A549 (cell line): ENCODE data around the gene ATAD2B. TPM values are rescaled to one million over a fixed set of nuclear protein-coding genes. Genes with fewer than 3 reads are reported as not detected.

ENCODE experiments used
- ATAC-seq, 2 experiments: fragments of 200-7000 bp in 1 of 2; fragments of >200 bp in 1 of 2; cut with Nextera tagmentation in 1 of 2; cut with Tn5 transposase in 1 of 2; 3 replicates each; pipeline versions ENCODE4 v1.8.0 to v1.9.1; 2018 to 2020; ENCODE audit warnings: mild to moderate bottlenecking in 1 of 2, moderate library complexity in 1 of 2
- CTCF ChIA-PET: fragments of 300-600 bp; sonication (Branson Sonifier 250); formaldehyde crosslinking; extraction: SDS; loops from one replicate; lab custom pipeline; 2021; ENCODE audit warnings: antibody characterized with exemption, inconsistent platforms; lab: Yijun Ruan, JAX
- POLR2A ChIA-PET: fragments of 350-600 bp; formaldehyde crosslinking; extraction: SDS; loops from one replicate; lab custom pipeline; 2021; ENCODE audit warnings: antibody characterized with exemption, inconsistent platforms; lab: Yijun Ruan, JAX
- DNase-seq, 2 experiments: peaks; one replicate each; pipeline versions ENCODE4 v3.0.0 to v3.0.0-alpha.2; 2011 to 2016; ENCODE audit warnings: low read depth in 1 of 2, low spot score in 1 of 2
- FAIRE-seq: peaks from 2 replicates; lab custom pipeline; 2011; peaks lifted over from hg19 to GRCh38; lab: Jason Lieb, UNC
- H3K27ac ChIP-seq, 2 experiments: fragments of >200 bp; sonication (Bioruptor Twin); formaldehyde crosslinking; 3 replicates each; pipeline ENCODE4 v1.5.1; 2016 to 2017
- H3K4me1 ChIP-seq: fragments of >200 bp; sonication (Bioruptor Twin); formaldehyde crosslinking; 3 replicates; pipeline ENCODE4 v1.6.1; 2016
- H3K4me2 ChIP-seq: fragments of >200 bp; sonication (Bioruptor Twin); formaldehyde crosslinking; 3 replicates; pipeline ENCODE4 v1.6.1; 2016
- H3K4me3 ChIP-seq: fragments of >200 bp; sonication (Bioruptor Twin); formaldehyde crosslinking; 3 replicates; pipeline ENCODE4 v1.5.1; 2016
- H3K9me3 ChIP-seq: fragments of >200 bp; sonication (Bioruptor Twin); formaldehyde crosslinking; 3 replicates; pipeline ENCODE4 v1.6.1; 2016
- BCL3 ChIP-seq: fragments of >200 bp; sonication (Bioruptor Twin); formaldehyde crosslinking; IDR thresholded peaks from 3 replicates; pipeline ENCODE4 v1.6.1; 2016
- CBX2 ChIP-seq: fragments of 200-600 bp; sonication (generic); IDR thresholded peaks from 2 replicates; pipeline ENCODE4 v1.6.1; 2016; ENCODE audit warnings: low read depth, mild to moderate bottlenecking, borderline replicate concordance
- CBX8 ChIP-seq: fragments of 200-600 bp; sonication (generic); IDR thresholded peaks from 2 replicates; pipeline ENCODE4 v1.6.1; 2016
- EHF ChIP-seq: fragments of 250-450 bp; sonication (Bioruptor Pico); IDR thresholded peaks from 2 replicates; pipeline ENCODE4 v1.5.0; 2020; ENCODE audit warnings: mild to moderate bottlenecking
- EHMT2 ChIP-seq: fragments of 200-600 bp; sonication (generic); IDR thresholded peaks from 2 replicates; pipeline ENCODE4 v1.6.1; 2016; ENCODE audit warnings: antibody characterized with exemption, low read depth, mild to moderate bottlenecking, moderate library complexity
- EP300 ChIP-seq, 2 experiments: fragments of >200 bp; sonication (Bioruptor Twin); formaldehyde crosslinking; IDR thresholded peaks; 2 replicates in 1 of 2; 3 replicates in 1 of 2; pipeline ENCODE4 v1.6.1; 2016 to 2017
- FOSB ChIP-seq: fragments of 250-450 bp; sonication (Bioruptor Pico); IDR thresholded peaks from 2 replicates; pipeline ENCODE4 v1.5.0; 2020; ENCODE audit warnings: mild to moderate bottlenecking, moderate library complexity
- FOXS1 ChIP-seq: fragments of 250-450 bp; sonication (Bioruptor Pico); IDR thresholded peaks from 2 replicates; pipeline ENCODE4 v1.5.0; 2020; ENCODE audit warnings: mild to moderate bottlenecking, moderate library complexity
- HDAC2 ChIP-seq: fragments of 200-600 bp; sonication (generic); IDR thresholded peaks from 2 replicates; pipeline ENCODE4 v1.6.1; 2016
- HOXB5 ChIP-seq: fragments of 250-450 bp; sonication (Bioruptor Pico); IDR thresholded peaks from 2 replicates; pipeline ENCODE4 v1.5.0; 2020; ENCODE audit warnings: mild to moderate bottlenecking, moderate library complexity
- JUN ChIP-seq, 2 experiments: fragments of >200 bp; sonication (Bioruptor Twin); formaldehyde crosslinking; IDR thresholded peaks; 2 replicates in 1 of 2; 3 replicates in 1 of 2; pipeline ENCODE4 v1.6.1; 2016 to 2017
- MAFK ChIP-seq: fragments of 450-650 bp; IDR thresholded peaks from 2 replicates; pipeline ENCODE4 v1.6.1; 2014; ENCODE audit not compliant: partially characterized antibody
- MAX ChIP-seq: IDR thresholded peaks from 2 replicates; pipeline ENCODE4 v1.6.1; 2012
- NR3C1 ChIP-seq: fragments of >200 bp; sonication (Bioruptor Twin); formaldehyde crosslinking; IDR thresholded peaks from 3 replicates; pipeline ENCODE4 v1.6.1; 2017
- RFX5 ChIP-seq: fragments of 450-650 bp; IDR thresholded peaks from 2 replicates; pipeline ENCODE4 v1.7.1; 2014; ENCODE audit warnings: antibody characterized with exemption, mild to moderate bottlenecking, moderate library complexity
- SREBF2 ChIP-seq: fragments of 450-650 bp; IDR thresholded peaks from 2 replicates; pipeline ENCODE4 v1.6.1; 2014; ENCODE audit warnings: mild to moderate bottlenecking, moderate library complexity
- ZNF302 ChIP-seq: fragments of 250-450 bp; sonication (Bioruptor Pico); IDR thresholded peaks from 2 replicates; pipeline ENCODE4 v1.9.0; 2021; ENCODE audit warnings: inconsistent platforms, mild to moderate bottlenecking, moderate library complexity
- WGBS: methylation state at CpG from one replicate; pipeline ENCODE4 v1.1.6; 2017; ENCODE audit errors: missing lambda C conversion rate; 5-methylcytosine and 5-hydroxymethylcytosine counted together
- polyA plus RNA-seq, 4 experiments: library from polyadenylated mRNA; depleted of rRNA in 3 of 4; stranded (reverse); fragments of >200 nt; fragmentation: RNase III in 1 of 4; extraction: RNeasy Plus Mini Kit Qiagen cat#74134 plus additional on column Dnase treatment in 1 of 4; gene quantifications; 2 replicates in 3 of 4; 3 replicates in 1 of 4; pipeline ENCODE4 v1.2.3, GENCODE V29; 2011 to 2017
- TF ChIP-seq, protein P1 (sequence below): IDR thresholded peaks from 2 replicates; pipeline ENCODE4 v1.6.1; 2012; ENCODE audit warnings: low read depth, borderline replicate concordance
- TF ChIP-seq, protein P2 (sequence below): fragments of 200-600 bp; sonication (generic); IDR thresholded peaks from 2 replicates; pipeline ENCODE4 v1.6.1; 2016; ENCODE audit warnings: antibody characterized with exemption, mild to moderate bottlenecking, moderate library complexity

ATAD2B gene
- polyA plus RNA-seq, 2 of the 4 experiments (the other 2 are of a cell fraction) = 5.4 to 13.1 TPM

DNA sequence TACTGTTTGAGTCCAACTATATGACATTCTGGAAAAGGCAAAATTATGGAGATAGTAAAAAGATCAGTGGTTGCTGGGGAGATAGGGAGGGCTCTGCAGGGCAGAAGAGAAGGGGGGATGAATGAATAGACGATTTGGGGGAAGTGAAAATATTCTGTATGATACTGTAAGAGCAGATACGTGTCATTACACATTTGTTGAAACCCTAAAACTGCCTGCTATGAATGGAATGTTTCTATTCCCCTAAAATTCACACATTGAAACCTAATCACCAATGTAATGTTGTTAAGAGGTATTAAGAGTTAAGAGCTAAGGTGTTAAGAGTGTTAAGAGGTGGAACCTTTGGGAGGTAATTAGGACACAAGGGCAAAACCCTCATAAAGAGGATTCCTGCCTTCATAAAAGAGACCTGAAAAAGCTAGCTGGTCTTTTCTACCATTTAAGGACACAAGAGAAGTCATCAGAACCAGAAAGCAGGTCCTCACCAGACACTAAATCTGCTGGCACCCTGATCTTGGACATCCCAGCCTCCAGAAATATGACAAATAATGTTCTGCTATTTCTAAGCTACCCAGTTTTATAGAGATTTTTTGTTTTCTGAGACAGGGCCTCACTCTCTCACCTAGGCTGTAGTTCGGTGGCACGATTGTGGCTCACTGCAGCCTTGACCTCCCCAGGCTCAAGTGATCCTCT, 76.2 kb downstream of the ATAD2B start:
- ATAC-seq = peak in 1 of 2 experiments; percentile 21; a peak in 1 of 6 replicates
- no peak for FAIRE-seq
- Histone ChIP-seq H3K4me2 (no peak overlapping the region), H3K27ac (no peak overlapping the region), H3K4me3 (no peak overlapping the region), H3K9me3 (no peaks in the 10 kb centered on the region), H3K4me1 (no peaks in the 10 kb centered on the region)
- TF ChIP-seq EP300 (IDR thresholded peaks at IDR 0.05) = no peak
- no peak for TF ChIP-seq SREBF2
- no peak for TF ChIP-seq CBX8
- TF ChIP-seq JUN (IDR thresholded peaks at IDR 0.05) = no peak
- no peak for TF ChIP-seq FOSB
- no peak for TF ChIP-seq FOXS1 (CRISPR knock-in tag)
- no peak for TF ChIP-seq MAX
- TF ChIP-seq CBX2 = no peak
- TF ChIP-seq RFX5 = no peak
- no peak for TF ChIP-seq NR3C1
- ChIA-PET POLR2A (no interaction called here), CTCF (interaction anchor here (0.9 kb wide), 1 partner anchor 234 kb away, joined by 3 read pairs; the partner anchor contains the start of gene TP53I3)
- 78% methylated on average over 4 of the region's 4 CpGs for WGBS
- DNase-seq = no peak

DNA sequence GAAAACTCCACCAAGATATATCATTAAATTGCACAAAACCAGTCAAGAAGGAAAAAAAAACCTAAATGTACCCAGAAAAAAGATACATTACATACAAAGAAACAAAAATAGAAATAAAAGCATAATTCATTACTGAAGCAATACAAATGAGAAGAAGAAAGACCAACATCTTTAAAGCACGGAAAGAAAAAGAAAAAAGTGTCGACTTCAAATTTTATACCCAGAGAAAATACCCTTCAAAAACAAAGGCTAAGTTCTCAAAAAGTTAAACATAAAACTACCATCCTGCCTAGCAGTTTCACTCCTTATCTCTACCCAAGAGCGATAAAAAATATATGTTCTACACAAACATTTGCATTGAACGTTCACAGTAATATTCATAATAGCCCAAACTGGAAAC, 82.0 kb downstream of the ATAD2B start:
- CTCF ChIA-PET = no interaction called here
- H3K4me3 ChIP-seq = no peak overlapping the region
- 89% methylated on average over 4 of the region's 4 CpGs for WGBS
- H3K9me3 ChIP-seq = peaks cover 13% of the 10 kb centered on the region; the same call in 1 of the 3 replicates
- no peak for ATAC-seq
- DNase-seq = no peak
- no peak for FAIRE-seq
- POLR2A ChIA-PET = no interaction called here
- no peak overlapping the region for H3K4me2 ChIP-seq
- TF ChIP-seq EP300 (IDR thresholded peaks at IDR 0.05) = no peak
- no peak for TF ChIP-seq JUN (IDR thresholded peaks at IDR 0.05)
- TF ChIP-seq ZNF302 (CRISPR knock-in tag) = no peak
- TF ChIP-seq MAFK = no peak
- TF ChIP-seq CBX2 = no peak
- no peak for TF ChIP-seq EHMT2
- no peak for TF ChIP-seq EHF (CRISPR knock-in tag)
- TF ChIP-seq HDAC2 = no peak
- TF ChIP-seq HOXB5 (CRISPR knock-in tag) = no peak
- TF ChIP-seq, protein P1, sequence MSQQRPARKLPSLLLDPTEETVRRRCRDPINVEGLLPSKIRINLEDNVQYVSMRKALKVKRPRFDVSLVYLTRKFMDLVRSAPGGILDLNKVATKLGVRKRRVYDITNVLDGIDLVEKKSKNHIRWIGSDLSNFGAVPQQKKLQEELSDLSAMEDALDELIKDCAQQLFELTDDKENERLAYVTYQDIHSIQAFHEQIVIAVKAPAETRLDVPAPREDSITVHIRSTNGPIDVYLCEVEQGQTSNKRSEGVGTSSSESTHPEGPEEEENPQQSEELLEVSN = no peak
- TF ChIP-seq BCL3 = no peak
- no peak for TF ChIP-seq NR3C1
- TF ChIP-seq CBX8 = no peak
- TF ChIP-seq, protein P2, sequence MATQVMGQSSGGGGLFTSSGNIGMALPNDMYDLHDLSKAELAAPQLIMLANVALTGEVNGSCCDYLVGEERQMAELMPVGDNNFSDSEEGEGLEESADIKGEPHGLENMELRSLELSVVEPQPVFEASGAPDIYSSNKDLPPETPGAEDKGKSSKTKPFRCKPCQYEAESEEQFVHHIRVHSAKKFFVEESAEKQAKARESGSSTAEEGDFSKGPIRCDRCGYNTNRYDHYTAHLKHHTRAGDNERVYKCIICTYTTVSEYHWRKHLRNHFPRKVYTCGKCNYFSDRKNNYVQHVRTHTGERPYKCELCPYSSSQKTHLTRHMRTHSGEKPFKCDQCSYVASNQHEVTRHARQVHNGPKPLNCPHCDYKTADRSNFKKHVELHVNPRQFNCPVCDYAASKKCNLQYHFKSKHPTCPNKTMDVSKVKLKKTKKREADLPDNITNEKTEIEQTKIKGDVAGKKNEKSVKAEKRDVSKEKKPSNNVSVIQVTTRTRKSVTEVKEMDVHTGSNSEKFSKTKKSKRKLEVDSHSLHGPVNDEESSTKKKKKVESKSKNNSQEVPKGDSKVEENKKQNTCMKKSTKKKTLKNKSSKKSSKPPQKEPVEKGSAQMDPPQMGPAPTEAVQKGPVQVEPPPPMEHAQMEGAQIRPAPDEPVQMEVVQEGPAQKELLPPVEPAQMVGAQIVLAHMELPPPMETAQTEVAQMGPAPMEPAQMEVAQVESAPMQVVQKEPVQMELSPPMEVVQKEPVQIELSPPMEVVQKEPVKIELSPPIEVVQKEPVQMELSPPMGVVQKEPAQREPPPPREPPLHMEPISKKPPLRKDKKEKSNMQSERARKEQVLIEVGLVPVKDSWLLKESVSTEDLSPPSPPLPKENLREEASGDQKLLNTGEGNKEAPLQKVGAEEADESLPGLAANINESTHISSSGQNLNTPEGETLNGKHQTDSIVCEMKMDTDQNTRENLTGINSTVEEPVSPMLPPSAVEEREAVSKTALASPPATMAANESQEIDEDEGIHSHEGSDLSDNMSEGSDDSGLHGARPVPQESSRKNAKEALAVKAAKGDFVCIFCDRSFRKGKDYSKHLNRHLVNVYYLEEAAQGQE = no peak
- TF ChIP-seq, all 56 proteins: peak for 0
- no peak overlapping the region for H3K27ac ChIP-seq
- H3K4me1 ChIP-seq = no peaks in the 10 kb centered on the region
